GM18505 (cell line): ENCODE measurements around the gene SYNPO2.
"Not testable (repeated sequence)": the region's sequence is repeated elsewhere in the genome, so short reads cannot be mapped to it uniquely, and the experiment has no call there.

Source experiments
- ATAC-seq: cut with Tn5 transposase; IDR thresholded peaks from one replicate; pipeline ENCODE4 v1.9.1; 2021; ENCODE audit not compliant: unreplicated experiment
- POLR2A ChIP-seq: IDR thresholded peaks from 4 replicates; pipeline ENCODE4 v1.6.1; 2011; ENCODE audit warnings: borderline replicate concordance; ENCODE audit not compliant: insufficient read depth, insufficient read length; ENCODE audit errors: extremely low read depth

SYNPO2 gene

GRCh38 chr4:118865091-118865708 lies 23.5 kb upstream of the SYNPO2 start:
- ATAC-seq: no peak
- no peak for TF ChIP-seq POLR2A

GRCh38 chr4:118866442-118866841 lies 22.2 kb upstream of the SYNPO2 start:
- ATAC-seq: no peak
- TF ChIP-seq POLR2A: no peak

GRCh38 chr4:118867311-118868067 lies 21.2 kb upstream of the SYNPO2 start:
- no peak for TF ChIP-seq POLR2A
- ATAC-seq: no peak

GRCh38 chr4:118869808-118870342 lies 18.8 kb upstream of the SYNPO2 start:
- no peak for TF ChIP-seq POLR2A

GRCh38 chr4:118872181-118872580 lies 16.5 kb upstream of the SYNPO2 start:
- ATAC-seq: no peak
- no peak for TF ChIP-seq POLR2A

More at GRCh38 chr4:118869808-118870342, 18.8 kb upstream of the SYNPO2 start:
- no peak for ATAC-seq

- ATAC-seq: no peak
- no peak for TF ChIP-seq POLR2A
Observed at GRCh38 chr4:118877797-118878196, 10.9 kb upstream of the SYNPO2 start.

GRCh38 chr4:118878507-118878906 lies 10.1 kb upstream of the SYNPO2 start:
- not testable (repeated sequence) for ATAC-seq

GRCh38 chr4:118879409-118879808 lies 9.2 kb upstream of the SYNPO2 start:
- no peak for ATAC-seq
- TF ChIP-seq POLR2A: no peak

GRCh38 chr4:118881512-118882146 lies 7.0 kb upstream of the SYNPO2 start:
- no peak for ATAC-seq
- no peak for TF ChIP-seq POLR2A

- TF ChIP-seq POLR2A: no peak
- ATAC-seq: no peak
Observed at GRCh38 chr4:118883861-118884260, 4.8 kb upstream of the SYNPO2 start.

- no peak for ATAC-seq
- no peak for TF ChIP-seq POLR2A
Observed at GRCh38 chr4:118884716-118885115, 3.9 kb upstream of the SYNPO2 start.

- TF ChIP-seq POLR2A: no peak
- no peak for ATAC-seq
Observed at GRCh38 chr4:118889312-118889691, 648 bp downstream of the SYNPO2 start.

- no peak for ATAC-seq
- no peak for TF ChIP-seq POLR2A
Observed at GRCh38 chr4:118894034-118894433, 5.4 kb downstream of the SYNPO2 start.

GRCh38 chr4:118898221-118898620 lies 9.6 kb downstream of the SYNPO2 start:
- no peak for TF ChIP-seq POLR2A
- no peak for ATAC-seq
